HG03565 (cell line): ENCODE measurements around the gene CADM2.
"Not testable (repeated sequence)": the region's sequence is repeated elsewhere in the genome, so short reads cannot be mapped to it uniquely, and the experiment has no call there.

Source experiments
- ATAC-seq: cut with Tn5 transposase; IDR thresholded peaks from one replicate; pipeline ENCODE4 v1.9.1; 2021; ENCODE audit warnings: mild to moderate bottlenecking, moderate library complexity; ENCODE audit not compliant: unreplicated experiment

The CADM2 gene

GRCh38 chr3:85875589-85875988, 916.8 kb downstream of the CADM2 start:
- ATAC-seq, result no peak

- ATAC-seq, result no peak
Measured at GRCh38 chr3:85877631-85878030, 918.8 kb downstream of the CADM2 start.

GRCh38 chr3:85881833-85882393, 923.1 kb downstream of the CADM2 start:
- no peak for ATAC-seq

- no peak for ATAC-seq
Measured at GRCh38 chr3:85890043-85890555, 931.3 kb downstream of the CADM2 start.

GRCh38 chr3:85903434-85903833, 944.6 kb downstream of the CADM2 start:
- ATAC-seq, result no peak

- ATAC-seq, result no peak
Measured at GRCh38 chr3:85912980-85913379, 954.2 kb downstream of the CADM2 start.

GRCh38 chr3:85922374-85922773, 963.6 kb downstream of the CADM2 start:
- no peak for ATAC-seq

GRCh38 chr3:85930718-85931117, 971.9 kb downstream of the CADM2 start:
- ATAC-seq, result no peak

- ATAC-seq, result no peak
Measured at GRCh38 chr3:85933326-85933725, 974.5 kb downstream of the CADM2 start.

GRCh38 chr3:85935171-85935570, 976.4 kb downstream of the CADM2 start:
- ATAC-seq, result no peak

- ATAC-seq, result no peak
Measured at GRCh38 chr3:85939074-85939482, 980.3 kb downstream of the CADM2 start.

- ATAC-seq, result no peak
Measured at GRCh38 chr3:85950435-85950834, 991.6 kb downstream of the CADM2 start.

- no peak for ATAC-seq
Measured at GRCh38 chr3:85960793-85961192, 1002.0 kb downstream of the CADM2 start.

- ATAC-seq, result no peak
Measured at GRCh38 chr3:85977615-85978338, 1019.0 kb downstream of the CADM2 start.

GRCh38 chr3:85979034-85979433, 1020.2 kb downstream of the CADM2 start:
- no peak for ATAC-seq

- not testable (repeated sequence) for ATAC-seq
Measured at GRCh38 chr3:85989581-85989980, 1030.8 kb downstream of the CADM2 start.

GRCh38 chr3:86029590-86029989, 1070.8 kb downstream of the CADM2 start:
- no peak for ATAC-seq

- no peak for ATAC-seq
Measured at GRCh38 chr3:86037916-86038315, 1079.1 kb downstream of the CADM2 start.

GRCh38 chr3:86046436-86047136, 1087.8 kb downstream of the CADM2 start:
- no peak for ATAC-seq

GRCh38 chr3:86047161-86047560, 1088.4 kb downstream of the CADM2 start:
- ATAC-seq, result no peak

- ATAC-seq, result no peak
Measured at GRCh38 chr3:86051058-86051457, 1092.3 kb downstream of the CADM2 start.

- no peak for ATAC-seq
Measured at GRCh38 chr3:86056032-86056431, 1097.2 kb downstream of the CADM2 start.
